Neuronal stem cell (in vitro differentiated cells): ENCODE measurements around the gene TIE1.

Source experiments
- DNase-seq: peaks from one replicate; pipeline ENCODE4 v3.0.0-alpha.2; 2013; ENCODE audit warnings: low spot score
- H2AFZ ChIP-seq: one replicate; pipeline ENCODE4 v1.6.1; 2013; ENCODE audit warnings: mild to moderate bottlenecking, low read length, inconsistent platforms
- H2AK5ac ChIP-seq: 2 replicates; pipeline ENCODE4 v1.6.1; 2013; ENCODE audit warnings: low read depth, mild to moderate bottlenecking, inconsistent platforms, low read length, moderate library complexity, mixed read lengths
- H2BK120ac ChIP-seq: 2 replicates; pipeline ENCODE4 v1.6.1; 2013; ENCODE audit warnings: low read depth, mild to moderate bottlenecking, inconsistent platforms, low read length, moderate library complexity, mixed read lengths
- H2BK12ac ChIP-seq: one replicate; pipeline ENCODE4 v1.6.1; 2013; ENCODE audit warnings: low read length, inconsistent platforms
- H2BK15ac ChIP-seq: 2 replicates; pipeline ENCODE4 v1.6.1; 2013; ENCODE audit warnings: mild to moderate bottlenecking, low read length, inconsistent platforms, mixed read lengths
- H2BK5ac ChIP-seq: one replicate; pipeline ENCODE4 v1.6.1; 2013; ENCODE audit warnings: inconsistent platforms, mild to moderate bottlenecking, low read length, moderate library complexity
- H3K14ac ChIP-seq: one replicate; pipeline ENCODE4 v1.6.1; 2013; ENCODE audit warnings: low read length, inconsistent platforms
- H3K18ac ChIP-seq: 2 replicates; pipeline ENCODE4 v1.6.1; 2013; ENCODE audit warnings: low read length, inconsistent platforms
- H3K23ac ChIP-seq: 2 replicates; pipeline ENCODE4 v1.6.1; 2013; ENCODE audit warnings: low read depth, mild to moderate bottlenecking, mixed read lengths, low read length, inconsistent platforms; ENCODE audit not compliant: poor library complexity
- H3K27ac ChIP-seq: replicated peaks from 3 replicates; pipeline ENCODE4 v1.5.1; 2013; ENCODE audit warnings: low read length, inconsistent platforms
- H3K27me3 ChIP-seq, 3 experiments: 2 replicates each; pipeline ENCODE4 v1.6.1; 2013; ENCODE audit warnings: low read length in 3 of 3, mild to moderate bottlenecking in 2 of 3, inconsistent platforms in 1 of 3, low read depth in 1 of 3, mixed read lengths in 1 of 3, moderate library complexity in 1 of 3; ENCODE audit not compliant: control insufficient read depth in 3 of 3, insufficient read depth in 3 of 3
- H3K36me3 ChIP-seq, 2 donors: replicated peaks in 1 of 2; 2 replicates each; pipeline ENCODE4 v1.6.1; 2013; ENCODE audit warnings: low read length in 2 of 2; ENCODE audit not compliant: control insufficient read depth in 2 of 2, insufficient read depth in 2 of 2
- H3K4ac ChIP-seq: 2 replicates; pipeline ENCODE4 v1.6.1; 2013; ENCODE audit warnings: inconsistent platforms, mild to moderate bottlenecking, low read length, moderate library complexity
- H3K4me1 ChIP-seq, 2 donors: 1 replicate in 1 of 2; 2 replicates in 1 of 2; pipeline ENCODE4 v1.6.1; 2013; ENCODE audit warnings: low read length in 2 of 2, low read depth in 1 of 2; ENCODE audit not compliant: control insufficient read depth in 2 of 2, insufficient read depth in 1 of 2
- H3K4me2 ChIP-seq: one replicate; pipeline ENCODE4 v1.6.1; 2013; ENCODE audit warnings: mild to moderate bottlenecking, low read length, inconsistent platforms; ENCODE audit not compliant: insufficient read depth, poor library complexity, severe bottlenecking
- H3K4me3 ChIP-seq, 2 donors: 2 replicates each; pipeline ENCODE4 v1.5.1; 2013; ENCODE audit warnings: low read length in 2 of 2, mild to moderate bottlenecking in 2 of 2, inconsistent platforms in 1 of 2, moderate library complexity in 1 of 2
- H3K79me1 ChIP-seq: one replicate; pipeline ENCODE4 v1.6.1; 2013; ENCODE audit warnings: low read depth, mild to moderate bottlenecking, inconsistent platforms, low read length, moderate library complexity
- H3K9ac ChIP-seq: one replicate; pipeline ENCODE4 v1.6.1; 2013; ENCODE audit warnings: mild to moderate bottlenecking, low read depth, low read length, inconsistent platforms; ENCODE audit not compliant: poor library complexity
- H3K9me3 ChIP-seq, 2 donors: replicated peaks in 1 of 2; 2 replicates each; pipeline versions ENCODE3 to v1.6.1; 2013; ENCODE audit warnings: low read length in 2 of 2, mild to moderate bottlenecking in 2 of 2, inconsistent platforms in 1 of 2, low read depth in 1 of 2, mixed read lengths in 1 of 2, moderate library complexity in 1 of 2; ENCODE audit not compliant: control insufficient read depth in 2 of 2, insufficient read depth in 1 of 2
- H4K8ac ChIP-seq: one replicate; pipeline ENCODE4 v1.6.1; 2013; ENCODE audit warnings: low read depth, mild to moderate bottlenecking, inconsistent platforms, low read length, moderate library complexity
- H4K91ac ChIP-seq: one replicate; pipeline ENCODE4 v1.6.1; 2013; ENCODE audit warnings: low read length, low read depth, mild to moderate bottlenecking, inconsistent platforms; ENCODE audit not compliant: poor library complexity
- WGBS, 2 donors: extraction: QIAGEN DNeasy Blood & Tissue Kit; methylation state at CpG; one replicate each; pipeline ENCODE4 v1.1.7; 2013; ENCODE audit warnings: missing lambda C conversion rate in 2 of 2, mixed read lengths in 1 of 2; ENCODE audit not compliant: insufficient read length in 2 of 2, insufficient replicate concordance in 1 of 2; ENCODE audit errors: extremely low coverage in 2 of 2; 5-methylcytosine and 5-hydroxymethylcytosine counted together

The TIE1 gene

GRCh38 chr1:43274804-43275180 lies 26.0 kb upstream of the TIE1 start:
- no peak overlapping the region for H3K4me2 ChIP-seq
- H3K18ac ChIP-seq = no peak overlapping the region
- no peak overlapping the region for H3K4ac ChIP-seq
- DNase-seq = no peak
- H2BK12ac ChIP-seq = no peak overlapping the region
- H3K23ac ChIP-seq = no peak overlapping the region
- peaks cover 0 to 19% (median 0%) of the 10 kb centered on the region in 3 experiments for H3K27me3 ChIP-seq
- H2AK5ac ChIP-seq = peak overlapping the region; percentile 65
- peaks cover 0 to 8% of the 10 kb centered on the region in 2 donors for H3K4me1 ChIP-seq
- no peak overlapping the region for H3K9ac ChIP-seq
- no peaks in the 10 kb centered on the region for H3K79me1 ChIP-seq
- H4K8ac ChIP-seq = no peak overlapping the region
- H3K4me3 ChIP-seq = no peak overlapping the region
- no CpG with 5 or more reads among the region's 8 CpGs for WGBS, 2 donors
- peak overlapping the region; percentile 73 for H2AFZ ChIP-seq
- no peaks in the 10 kb centered on the region for H3K36me3 ChIP-seq
- peak overlapping the region; percentile 18 for H2BK5ac ChIP-seq
- no peak overlapping the region for H4K91ac ChIP-seq
- peaks cover 0 to 5% of the 10 kb centered on the region in 2 donors for H3K9me3 ChIP-seq
- H2BK15ac ChIP-seq = no peak overlapping the region
- no peak overlapping the region for H2BK120ac ChIP-seq
- H3K14ac ChIP-seq = no peak overlapping the region
- no peak overlapping the region for H3K27ac ChIP-seq

GRCh38 chr1:43275826-43276620 lies 24.8 kb upstream of the TIE1 start:
- Histone ChIP-seq H3K4ac (no peak overlapping the region), H3K23ac (peak overlapping the region; percentile 13), H3K9ac (no peak overlapping the region), H4K8ac (no peak overlapping the region), H4K91ac (no peak overlapping the region), H3K27ac (no peak overlapping the region), H3K4me2 (no peak overlapping the region), H3K4me1 (peaks cover 3 to 7% of the 10 kb centered on the region in 2 donors), H3K4me3 (no peak overlapping the region), H2BK5ac (no peak overlapping the region), H3K79me1 (no peaks in the 10 kb centered on the region), H2BK120ac (no peak overlapping the region), H3K27me3 (peaks cover 0 to 11% (median 0%) of the 10 kb centered on the region in 3 experiments), H2BK15ac (peak overlapping the region; percentile 26), H2AFZ (no peak overlapping the region), H2AK5ac (peak overlapping the region; percentile 41), H3K36me3 (no peaks in the 10 kb centered on the region), H3K18ac (no peak overlapping the region), H3K14ac (no peak overlapping the region), H3K9me3 (peaks cover 0 to 5% of the 10 kb centered on the region in 2 donors), H2BK12ac (no peak overlapping the region)
- no peak for DNase-seq
- no CpG with 5 or more reads among the region's 12 CpGs for WGBS, 2 donors

- Histone ChIP-seq H3K4ac (no peak overlapping the region), H3K9ac (no peak overlapping the region), H2BK15ac (no peak overlapping the region), H3K9me3 (peaks cover 0 to 5% of the 10 kb centered on the region in 2 donors), H2BK120ac (no peak overlapping the region), H2AFZ (no peak overlapping the region), H2BK12ac (no peak overlapping the region), H3K4me1 (peaks cover 3% of the 10 kb centered on the region in 2 donors), H2AK5ac (no peak overlapping the region), H3K4me3 (no peak overlapping the region), H3K18ac (no peak overlapping the region), H3K36me3 (no peaks in the 10 kb centered on the region), H4K91ac (no peak overlapping the region), H3K27me3 (peaks cover 0 to 6% (median 0%) of the 10 kb centered on the region in 3 experiments), H3K14ac (no peak overlapping the region), H2BK5ac (no peak overlapping the region), H3K23ac (no peak overlapping the region), H3K79me1 (no peaks in the 10 kb centered on the region), H3K27ac (no peak overlapping the region), H4K8ac (no peak overlapping the region), H3K4me2 (no peak overlapping the region)
- no peak for DNase-seq
- no CpG with 5 or more reads among the region's 7 CpGs for whole genome bisulfite sequencing, 2 donors
Observed at GRCh38 chr1:43276673-43277072, 24.1 kb upstream of the TIE1 start.

GRCh38 chr1:43277116-43277876 lies 23.5 kb upstream of the TIE1 start:
- Histone ChIP-seq H2AFZ (no peak overlapping the region), H3K4me1 (peaks cover 4 to 5% of the 10 kb centered on the region in 2 donors), H2AK5ac (no peak overlapping the region), H3K9ac (no peak overlapping the region), H3K18ac (peak overlapping the region; percentile 15), H2BK12ac (no peak overlapping the region), H3K36me3 (no peaks in the 10 kb centered on the region), H4K91ac (no peak overlapping the region), H2BK120ac (no peak overlapping the region), H4K8ac (no peak overlapping the region), H3K27ac (no peak overlapping the region), H2BK5ac (no peak overlapping the region), H3K9me3 (peaks cover 0 to 5% of the 10 kb centered on the region in 2 donors), H3K4me2 (no peak overlapping the region), H2BK15ac (no peak overlapping the region), H3K27me3 (peaks cover 0 to 2% (median 0%) of the 10 kb centered on the region in 3 experiments), H3K14ac (no peak overlapping the region), H3K23ac (no peak overlapping the region), H3K4me3 (peak overlapping the region in 1 of 2 donors; percentile 31), H3K4ac (no peak overlapping the region), H3K79me1 (no peaks in the 10 kb centered on the region)
- DNase-seq = no peak
- no CpG with 5 or more reads among the region's 7 CpGs for WGBS, 2 donors
